SK-N-MC (cell line): ENCODE data around the gene REG3G.

Experiments
- EZH2 ChIP-seq: fragments of 200-600 bp; sonication (generic); IDR thresholded peaks from one replicate; pipeline ENCODE4 v1.6.1; 2017; ENCODE audit warnings: antibody characterized with exemption
- POLR2AphosphoS5 ChIP-seq: IDR thresholded peaks from 2 replicates; pipeline ENCODE4 v1.6.1; 2012; ENCODE audit warnings: mild to moderate bottlenecking, low read depth, low read length, borderline replicate concordance

GRCh38 chr2:78989051-78989450 is 36.5 kb upstream of the REG3G start:
- no peak for TF ChIP-seq POLR2AphosphoS5
- TF ChIP-seq EZH2 = no peak
